Measurements from ENCODE around the gene SRSF3.
A peak's percentile ranks its signal among the peaks of the same experiment; 100 is the strongest.
"Not testable (repeated sequence)": the region's sequence is repeated elsewhere in the genome, so short reads cannot be mapped to it uniquely, and the experiment has no call there.

The SRSF3 gene

GRCh38 chr6:36601818-36602217 is 7.7 kb downstream of the SRSF3 start:
- DNase-seq (ENCODE audit: extremely low spot score, insufficient read length, low read depth); FAIRE-seq: not testable (repeated sequence)

DNA sequence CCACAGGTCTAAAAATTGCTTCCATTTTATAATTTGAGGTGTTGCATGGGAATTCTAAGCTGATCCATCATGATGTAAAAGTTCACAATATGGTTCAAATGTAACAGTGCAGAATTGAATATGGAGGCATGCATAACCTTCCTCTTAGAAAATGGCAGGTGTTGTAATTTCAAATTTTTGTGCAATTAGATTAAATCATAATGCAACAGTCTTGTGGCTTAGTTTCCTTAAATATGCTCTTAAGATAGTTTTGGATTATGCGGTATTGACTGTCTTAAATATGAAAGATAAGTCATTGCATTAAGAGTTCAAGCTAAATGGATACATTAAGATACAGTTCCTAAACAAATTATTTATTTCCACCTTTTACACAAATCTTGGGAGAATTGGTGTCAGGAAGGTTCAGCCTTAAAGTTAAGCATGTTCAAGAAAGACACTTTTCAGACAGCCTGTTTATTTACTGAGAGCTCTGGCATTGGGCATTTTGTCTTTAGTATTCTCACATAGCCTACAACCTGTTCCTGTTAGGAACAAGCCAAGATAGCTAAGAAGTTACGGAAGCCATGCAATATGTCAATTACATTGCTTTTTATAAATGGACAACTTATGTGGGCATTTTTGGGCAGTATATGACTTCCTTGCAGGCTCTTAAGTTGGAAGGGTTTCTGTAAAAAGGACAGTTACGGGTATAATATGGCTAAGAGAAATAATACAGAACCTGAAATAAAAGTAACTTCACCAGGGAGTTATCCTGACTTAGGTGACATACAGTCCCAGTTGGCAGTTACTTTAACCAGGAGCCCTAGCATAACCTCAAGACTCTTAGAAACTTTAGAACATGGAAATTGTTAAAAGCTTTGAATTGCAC is 9.3 kb downstream of the SRSF3 start:
- FAIRE-seq, result no peak

GRCh38 chr6:36604090-36605060 is 10.2 kb downstream of the SRSF3 start:
- FAIRE-seq (no peak), DNase-seq (ENCODE audit: extremely low spot score, insufficient read length, low read depth) (no peak)

More for the DNA sequence above, 9.3 kb downstream of the SRSF3 start:
- DNase-seq (ENCODE audit: extremely low spot score, insufficient read length, low read depth), result no peak

DNA sequence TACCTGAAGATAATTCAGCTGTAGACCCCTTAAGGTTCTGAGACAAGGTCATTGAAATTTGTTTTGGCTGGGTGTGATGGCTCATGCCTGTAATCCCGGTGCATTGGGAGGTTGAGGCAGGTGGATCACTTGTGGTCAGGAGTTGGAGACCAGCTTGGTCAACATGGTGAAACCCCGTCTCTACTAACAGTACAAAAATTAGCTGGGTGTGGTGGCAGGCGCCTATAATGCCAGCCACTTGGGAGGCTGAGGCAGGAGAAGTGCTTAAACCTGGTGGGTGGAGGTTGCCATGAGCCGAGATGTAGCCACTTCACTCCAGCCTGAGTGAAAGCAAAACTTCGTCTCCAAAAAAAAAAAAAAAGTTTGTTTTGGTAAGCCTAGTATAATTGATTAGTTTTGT is 11.0 kb downstream of the SRSF3 start:
- DNase-seq (ENCODE audit: extremely low spot score, insufficient read length, low read depth), result no peak
- no peak for FAIRE-seq

DNA sequence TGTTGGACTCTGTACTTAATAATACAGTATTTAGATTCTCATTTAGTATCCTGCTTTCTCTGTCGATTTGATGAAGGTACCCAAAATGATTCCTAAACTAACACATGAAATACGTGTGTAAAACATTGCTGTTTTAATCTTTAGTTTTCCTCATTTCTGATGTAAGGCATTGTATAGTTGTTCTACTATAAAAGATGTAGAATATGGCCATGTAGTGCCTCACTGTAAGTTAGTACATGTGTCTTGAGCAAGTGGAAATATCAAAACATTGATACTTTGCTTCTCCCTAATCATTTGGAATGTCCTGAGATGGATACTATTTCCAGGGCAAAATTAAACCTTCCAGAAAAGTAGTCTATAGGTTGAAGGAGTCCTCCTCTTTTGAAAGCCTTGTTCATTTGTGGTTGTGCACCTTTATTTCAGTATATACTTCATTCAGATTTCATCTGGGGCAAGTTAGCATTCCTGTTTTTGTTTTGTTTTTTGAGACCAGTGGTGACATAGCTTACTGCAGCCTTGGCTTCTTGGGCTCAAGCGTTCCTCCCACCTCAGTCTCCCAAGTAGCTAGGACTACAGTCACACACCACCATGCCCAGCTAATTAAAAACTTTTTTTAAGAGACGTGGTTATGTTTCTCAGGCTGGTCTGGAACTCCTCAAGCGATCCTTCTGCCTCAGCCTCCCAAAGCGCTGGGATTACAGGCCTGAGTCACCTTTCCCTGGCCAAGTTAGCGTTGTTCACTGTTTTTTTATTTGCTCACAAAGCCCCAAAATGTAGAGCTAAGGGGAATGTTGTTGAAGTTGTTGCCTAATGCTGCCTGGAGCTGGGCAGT is 11.6 kb downstream of the SRSF3 start:
- FAIRE-seq, result no peak
- DNase-seq (ENCODE audit: extremely low spot score, insufficient read length, low read depth), result no peak

- DNase-seq (ENCODE audit: extremely low spot score, insufficient read length, low read depth); FAIRE-seq: not testable (repeated sequence)
Observed at GRCh38 chr6:36607305-36607682, 13.1 kb downstream of the SRSF3 start.

DNA sequence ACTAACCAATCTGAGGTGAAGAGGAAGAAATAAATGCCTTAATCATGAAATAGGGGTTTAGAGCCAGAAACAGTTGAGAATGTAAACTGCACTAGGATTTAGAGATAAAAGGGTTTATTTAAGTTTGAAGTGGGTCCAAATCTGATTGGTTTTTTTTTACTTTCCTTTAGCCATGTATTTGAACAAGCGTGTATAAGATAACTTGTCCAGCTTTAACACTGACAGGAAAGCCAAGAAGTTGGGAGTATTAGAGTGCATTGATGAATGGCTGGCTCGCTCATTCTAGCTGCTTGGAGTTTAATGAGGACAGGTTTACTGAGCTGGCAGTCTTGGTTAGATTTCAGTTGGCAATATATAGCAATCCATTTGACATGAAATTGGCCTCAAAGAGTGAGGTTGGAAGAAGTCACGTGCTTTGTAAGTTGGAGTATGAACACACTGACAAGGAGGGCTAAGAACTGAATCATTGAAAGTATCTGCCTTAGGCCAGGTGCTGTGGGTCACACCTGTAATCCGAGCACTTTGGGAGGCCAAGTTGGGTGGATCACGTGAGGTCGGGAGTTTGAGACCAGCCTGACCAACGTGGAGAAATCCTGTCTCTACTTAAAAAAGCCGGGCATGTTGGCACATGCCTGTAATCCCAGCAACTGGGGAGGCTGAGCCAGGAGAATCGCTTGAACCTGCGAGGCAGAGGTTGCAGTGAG is 13.7 kb downstream of the SRSF3 start:
- no peak for DNase-seq (ENCODE audit: extremely low spot score, insufficient read length, low read depth)
- FAIRE-seq, result no peak

- DNase-seq (ENCODE audit: extremely low spot score, insufficient read length, low read depth) (no peak), FAIRE-seq (no peak)
Observed at GRCh38 chr6:36608788-36609563, 14.8 kb downstream of the SRSF3 start.

- FAIRE-seq (peak; percentile 33), DNase-seq (ENCODE audit: extremely low spot score, insufficient read length, low read depth) (no peak)
Observed at GRCh38 chr6:36609582-36609981, 15.4 kb downstream of the SRSF3 start.

GRCh38 chr6:36610041-36610955 is 16.1 kb downstream of the SRSF3 start:
- DNase-seq (ENCODE audit: extremely low spot score, insufficient read length, low read depth) (no peak), FAIRE-seq (no peak)

DNA sequence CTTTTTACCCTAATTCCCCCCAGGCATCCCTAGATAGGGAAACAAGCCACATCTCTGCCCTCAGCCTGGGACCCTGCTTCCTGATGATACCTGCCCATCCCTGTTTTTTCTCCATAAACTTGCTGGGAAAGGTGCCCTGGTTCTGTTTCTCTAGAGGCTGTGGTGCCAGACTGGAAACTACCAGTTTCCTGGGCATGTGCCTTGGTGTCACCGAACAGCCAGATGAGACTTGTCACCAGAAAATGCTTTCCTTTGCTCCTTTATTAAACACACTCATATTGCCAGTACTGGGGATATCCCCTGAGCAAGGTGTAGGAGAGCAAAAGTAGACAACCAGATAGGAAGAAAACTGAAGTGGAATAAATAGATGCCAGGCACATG is 16.8 kb downstream of the SRSF3 start:
- DNase-seq (ENCODE audit: extremely low spot score, insufficient read length, low read depth) (no peak), FAIRE-seq (no peak)

DNA sequence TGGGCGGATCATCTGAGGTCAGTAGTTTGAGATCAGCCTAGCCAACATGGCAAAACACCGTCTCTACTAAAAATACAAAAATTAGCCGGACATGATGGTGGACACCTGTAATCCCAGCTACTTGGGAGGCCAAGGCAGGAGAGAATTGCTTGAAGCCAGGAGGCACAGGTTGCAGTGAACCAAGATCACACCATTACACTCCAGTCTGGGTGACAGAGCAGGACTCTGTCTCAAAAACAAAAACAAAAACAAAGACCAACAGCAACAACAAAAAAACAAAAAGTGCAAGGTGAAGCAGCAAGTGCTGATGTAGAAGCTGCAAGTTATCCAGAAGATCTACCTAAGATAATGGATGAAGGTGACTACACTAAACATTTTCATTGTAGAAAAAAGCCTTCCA is 17.5 kb downstream of the SRSF3 start:
- FAIRE-seq; DNase-seq (ENCODE audit: extremely low spot score, insufficient read length, low read depth): not testable (repeated sequence)

DNA sequence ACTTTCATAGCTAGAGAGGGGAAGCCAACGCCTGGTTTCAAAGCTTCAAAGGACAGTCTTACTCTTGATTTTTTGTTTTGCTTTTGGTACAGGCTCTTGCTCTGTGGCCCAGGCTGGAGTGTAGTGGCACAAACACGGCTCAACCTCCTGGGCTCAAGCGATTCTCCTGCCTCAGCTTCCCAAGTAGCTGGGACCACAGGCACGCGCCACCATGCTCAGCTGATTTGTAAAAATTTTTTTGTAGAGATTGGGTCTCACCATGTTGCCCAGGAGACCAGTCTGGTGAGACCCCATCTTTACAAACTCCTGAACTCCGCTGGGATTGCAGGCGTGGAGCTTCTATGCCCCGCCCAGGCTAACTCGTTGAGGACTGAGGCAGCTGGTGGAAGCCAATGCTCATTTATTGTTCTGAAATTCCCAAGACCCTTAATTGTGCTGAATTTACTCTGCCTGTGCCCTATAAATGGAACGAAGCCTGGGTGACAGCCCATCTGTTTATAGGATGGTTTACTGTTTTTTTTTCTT is 18.0 kb downstream of the SRSF3 start:
- no peak for DNase-seq (ENCODE audit: extremely low spot score, insufficient read length, low read depth)
- no peak for FAIRE-seq

- no peak for DNase-seq (ENCODE audit: extremely low spot score, insufficient read length, low read depth)
- no peak for FAIRE-seq
Observed at GRCh38 chr6:36613200-36613995, 19.2 kb downstream of the SRSF3 start.

DNA sequence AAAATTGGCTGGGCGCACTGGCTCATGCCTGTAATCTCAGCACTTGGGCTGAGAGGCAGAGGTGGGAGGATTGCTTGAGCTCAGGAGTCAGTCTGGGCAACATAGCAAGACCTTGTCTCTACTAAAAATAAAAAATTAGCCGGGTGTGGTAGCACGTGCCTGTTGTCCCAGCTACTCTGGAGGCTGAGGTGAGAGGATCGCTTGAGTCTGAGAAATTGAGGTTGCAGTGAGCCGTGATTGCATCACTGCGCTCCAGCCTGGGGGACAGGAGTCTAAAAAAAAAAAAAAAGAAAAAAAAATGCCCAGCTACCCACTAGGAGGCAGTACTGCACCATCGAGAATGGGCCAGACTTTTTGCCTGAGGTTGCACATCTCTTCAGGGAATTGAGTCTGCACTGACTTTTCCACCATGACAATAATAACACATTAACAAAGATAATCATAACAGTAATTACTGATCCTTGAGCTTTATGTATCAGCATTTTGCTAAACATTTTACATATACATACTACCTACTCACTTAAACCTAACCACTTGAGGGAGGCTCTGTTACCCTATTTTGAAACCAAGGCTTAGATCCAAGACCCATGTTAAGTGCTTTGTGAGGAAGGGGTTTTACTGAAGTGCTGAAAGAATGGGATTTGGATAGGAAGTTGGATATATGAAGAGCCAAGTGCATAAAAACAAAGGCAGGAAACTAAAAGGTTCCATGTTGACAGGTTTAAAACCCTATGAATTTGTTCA is 21.0 kb downstream of the SRSF3 start:
- FAIRE-seq (peak; percentile 62), DNase-seq (ENCODE audit: extremely low spot score, insufficient read length, low read depth) (peak; percentile 40)
